HG02870 (cell line): Measurements from ENCODE around the gene MVB12B.

Experiments used
- ATAC-seq: cut with Tn5 transposase; IDR thresholded peaks from one replicate; pipeline ENCODE4 v1.9.1; 2021; ENCODE audit warnings: mild to moderate bottlenecking, moderate library complexity; ENCODE audit not compliant: unreplicated experiment

Gene MVB12B

GRCh38 chr9:126423142-126423915, 96.7 kb downstream of the MVB12B start:
- ATAC-seq, result no peak

- ATAC-seq, result no peak
Observed at GRCh38 chr9:126423916-126424185, 97.2 kb downstream of the MVB12B start.

- ATAC-seq, result no peak
Observed at GRCh38 chr9:126424511-126424910, 97.9 kb downstream of the MVB12B start.

GRCh38 chr9:126428534-126429175, 102.0 kb downstream of the MVB12B start:
- ATAC-seq, result no peak

GRCh38 chr9:126429190-126429589, 102.6 kb downstream of the MVB12B start:
- ATAC-seq, result no peak

GRCh38 chr9:126430124-126430523, 103.5 kb downstream of the MVB12B start:
- no peak for ATAC-seq

GRCh38 chr9:126431077-126431742, 104.6 kb downstream of the MVB12B start:
- ATAC-seq, result no peak

- no peak for ATAC-seq
Observed at GRCh38 chr9:126432659-126433058, 106.0 kb downstream of the MVB12B start.

- no peak for ATAC-seq
Observed at GRCh38 chr9:126435105-126435504, 108.5 kb downstream of the MVB12B start.

GRCh38 chr9:126435626-126436025, 109.0 kb downstream of the MVB12B start:
- ATAC-seq, result no peak

GRCh38 chr9:126436545-126437267, 110.1 kb downstream of the MVB12B start:
- no peak for ATAC-seq

GRCh38 chr9:126437268-126437666, 110.6 kb downstream of the MVB12B start:
- ATAC-seq, result no peak

GRCh38 chr9:126437701-126438100, 111.1 kb downstream of the MVB12B start:
- ATAC-seq, result no peak

- ATAC-seq, result no peak
Observed at GRCh38 chr9:126438741-126439401, 112.2 kb downstream of the MVB12B start.

- ATAC-seq, result no peak
Observed at GRCh38 chr9:126439402-126439765, 112.8 kb downstream of the MVB12B start.

- ATAC-seq, result no peak
Observed at GRCh38 chr9:126439883-126440653, 113.4 kb downstream of the MVB12B start.

- ATAC-seq, result no peak
Observed at GRCh38 chr9:126440940-126441339, 114.3 kb downstream of the MVB12B start.

- no peak for ATAC-seq
Observed at GRCh38 chr9:126442636-126443035, 116.0 kb downstream of the MVB12B start.

GRCh38 chr9:126443144-126443543, 116.5 kb downstream of the MVB12B start:
- ATAC-seq, result no peak

GRCh38 chr9:126448136-126448535, 121.5 kb downstream of the MVB12B start:
- ATAC-seq, result no peak
